GM08714 (cell line): ENCODE data around the gene PRDM1.

Experiments used
- H3K4me3 ChIP-seq: fragments of 200-500 bp; sonication (Bioruptor generic); 2 replicates; pipeline ENCODE4 v1.5.1; 2014; ENCODE audit warnings: mild to moderate bottlenecking, low read length, inconsistent platforms
- ZNF274 ChIP-seq: IDR thresholded peaks from 2 replicates; pipeline ENCODE4 v1.6.1; 2012; ENCODE audit warnings: mild to moderate bottlenecking, low read depth, low read length

The PRDM1 gene

DNA sequence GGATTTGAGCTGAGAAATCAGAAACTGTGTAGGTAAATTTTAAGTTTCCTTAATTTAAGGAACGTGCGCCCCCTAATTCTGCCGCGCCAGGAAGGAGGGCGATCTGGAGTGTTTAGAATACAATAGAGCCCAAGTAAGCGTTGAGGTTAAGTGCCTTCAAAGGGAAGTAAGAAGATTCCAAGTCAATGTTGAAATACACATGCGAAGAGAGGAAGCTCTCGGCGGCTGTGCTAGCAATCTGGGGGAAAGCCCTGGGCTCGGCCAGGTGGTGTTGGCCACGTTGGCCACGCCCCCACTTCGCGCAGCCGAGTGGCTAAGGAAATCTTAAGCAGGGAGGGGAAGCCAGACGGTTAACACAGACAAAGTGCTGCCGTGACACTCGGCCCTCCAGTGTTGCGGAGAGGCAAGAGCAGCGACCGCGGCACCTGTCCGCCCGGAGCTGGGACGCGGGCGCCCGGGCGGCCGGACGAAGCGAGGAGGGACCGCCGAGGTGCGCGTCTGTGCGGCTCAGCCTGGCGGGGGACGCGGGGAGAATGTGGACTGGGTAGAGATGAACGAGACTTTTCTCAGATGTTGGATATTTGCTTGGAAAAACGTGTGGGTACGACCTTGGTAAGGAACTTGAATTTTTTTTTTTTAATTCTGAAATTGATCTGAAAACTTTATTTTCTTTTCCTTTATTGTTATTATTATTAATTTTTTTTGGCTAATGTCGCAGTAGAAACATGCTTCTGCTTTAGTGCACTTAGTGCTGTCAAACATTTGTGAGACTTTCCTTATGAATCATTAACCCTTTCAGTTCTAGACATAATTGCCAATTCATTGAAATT lies at the start of gene PRDM1:
Gene PRDM1, plus strand, starts transcription at position 353 of the 830 bp plus-strand sequence. Its CDS starts 218 bp downstream, at position 571.
- peak within 1 kb of the TSS; percentile 87 for H3K4me3 ChIP-seq
- no peak for TF ChIP-seq ZNF274

DNA sequence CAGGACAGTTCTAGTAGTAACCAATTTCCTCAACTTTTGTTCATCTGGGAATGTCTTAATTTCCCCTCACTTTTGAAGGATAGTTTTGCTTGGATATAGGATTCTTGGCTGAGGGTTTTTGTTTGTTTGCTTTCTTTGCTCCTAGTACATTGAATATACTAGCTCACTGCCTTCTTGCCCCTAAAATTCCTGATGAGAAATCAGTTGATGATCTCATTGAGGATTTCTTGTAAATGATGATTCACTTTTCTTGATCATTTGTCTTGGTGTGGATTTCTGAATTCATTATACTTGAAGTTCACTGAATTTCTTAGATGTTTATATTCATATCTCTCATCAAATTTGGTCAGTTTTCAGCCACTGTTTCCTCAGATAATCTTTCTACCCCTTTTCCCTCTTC lies 49.1 kb upstream of the PRDM1 start:
- no peak overlapping the region for H3K4me3 ChIP-seq
- no peak for TF ChIP-seq ZNF274

DNA sequence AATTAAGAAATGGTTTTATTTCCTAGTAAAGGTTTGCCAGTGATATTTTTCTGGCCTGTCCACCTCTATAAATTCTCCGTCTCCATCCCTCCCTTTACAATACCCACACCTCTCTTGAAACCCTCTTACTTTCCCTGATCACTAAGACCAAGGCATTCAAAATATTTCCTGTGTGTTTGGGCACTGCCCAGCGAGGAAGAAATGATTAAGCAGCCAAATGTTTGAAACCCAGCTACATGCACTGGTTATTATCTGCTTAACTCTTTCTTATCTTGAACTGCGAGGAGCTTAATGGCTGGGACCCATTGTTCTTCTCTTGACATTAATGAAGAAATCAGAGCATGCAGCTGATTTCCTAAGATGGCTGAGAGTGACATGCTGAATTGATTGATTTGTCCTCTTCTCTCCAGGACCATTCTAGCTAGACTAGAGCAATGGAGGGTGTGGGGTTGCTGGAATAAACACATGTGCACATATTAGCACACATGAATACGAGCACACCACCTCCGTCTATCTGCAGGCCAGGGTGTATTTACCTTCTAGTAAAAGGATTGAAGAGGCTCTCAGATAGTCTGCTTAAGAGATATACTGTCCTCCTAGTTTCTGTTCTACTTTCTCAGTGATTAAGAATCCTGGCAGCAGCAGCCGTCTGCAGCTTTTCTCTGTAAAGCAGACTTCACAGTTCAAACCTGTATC lies 46.1 kb upstream of the PRDM1 start:
- no peak overlapping the region for H3K4me3 ChIP-seq
- TF ChIP-seq ZNF274 = no peak

DNA sequence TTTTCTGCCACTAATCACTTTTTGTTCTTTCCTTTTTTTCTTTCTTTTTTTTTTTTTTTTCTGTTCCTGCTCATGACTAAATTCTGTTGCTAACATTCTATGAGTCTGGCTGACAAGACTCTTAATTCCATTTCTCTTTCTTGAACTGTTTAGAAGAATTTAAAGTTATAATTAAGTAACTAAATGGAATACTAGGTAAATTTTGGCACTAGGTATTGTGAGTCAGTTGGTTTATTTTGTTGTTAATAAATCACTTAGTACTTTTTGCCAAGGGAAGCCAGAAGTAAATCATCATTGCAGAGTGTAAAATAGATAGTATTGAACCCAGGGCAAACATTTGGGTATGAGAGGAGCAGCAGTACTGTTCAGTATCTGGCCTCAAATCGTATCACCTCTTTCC lies 42.0 kb upstream of the PRDM1 start:
- TF ChIP-seq ZNF274 = no peak
- H3K4me3 ChIP-seq = no peak overlapping the region

DNA sequence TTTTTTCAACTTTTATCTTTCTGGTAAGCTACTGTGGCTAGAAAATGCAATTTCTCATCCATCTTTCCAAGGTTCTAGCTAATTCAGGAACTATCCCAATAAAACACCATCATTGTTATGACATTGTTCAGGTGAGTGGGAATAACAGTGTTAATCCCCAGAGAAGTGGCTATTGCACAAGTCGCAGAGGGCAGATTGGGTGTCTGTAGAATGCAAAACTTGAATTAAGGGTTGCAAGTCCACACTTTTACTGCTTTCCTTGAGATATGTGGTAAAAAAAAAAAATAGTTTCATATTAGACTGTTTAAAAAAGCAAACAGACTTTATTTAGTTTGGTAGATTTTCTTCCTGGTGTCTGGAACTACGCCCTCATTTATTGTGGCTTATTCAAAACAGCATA lies 41.1 kb upstream of the PRDM1 start:
- TF ChIP-seq ZNF274 = no peak
- no peak overlapping the region for H3K4me3 ChIP-seq

DNA sequence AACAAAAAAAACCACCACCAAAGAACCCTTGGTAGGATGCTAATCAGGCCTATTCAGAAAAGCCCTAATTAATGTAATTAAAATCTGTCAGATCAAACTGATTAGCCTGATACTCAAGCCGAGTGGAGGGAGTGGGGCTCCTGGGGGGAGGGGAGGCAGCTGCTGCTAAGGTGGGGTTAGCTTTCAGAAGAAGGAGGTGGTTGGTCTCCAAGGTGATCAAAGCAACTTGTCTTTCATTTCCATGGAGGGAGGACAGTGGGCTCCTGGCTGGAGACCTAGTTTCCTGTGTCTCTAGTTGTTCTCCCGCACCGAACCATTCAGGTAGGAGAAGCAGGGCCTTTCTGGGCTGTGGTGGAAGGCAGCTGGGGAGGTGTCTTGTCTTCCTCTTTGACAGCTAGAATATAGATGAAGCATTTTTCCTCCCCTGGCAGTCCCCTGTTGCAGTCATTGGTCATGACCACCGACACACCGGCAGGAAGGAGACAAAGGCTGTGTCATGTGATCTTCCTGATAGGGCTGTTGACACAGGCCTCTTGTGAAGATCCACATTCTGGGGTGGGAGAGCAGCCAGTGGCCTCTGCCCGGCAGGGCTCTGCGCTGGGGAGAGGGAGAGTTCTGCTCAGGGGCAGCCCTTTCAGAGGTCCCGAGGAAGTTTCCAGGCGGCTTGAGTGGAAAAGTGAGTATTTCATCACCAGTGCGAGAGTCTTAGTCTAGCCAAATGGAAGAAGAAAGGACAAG lies 39.9 kb upstream of the PRDM1 start:
- TF ChIP-seq ZNF274 = no peak
- no peak overlapping the region for H3K4me3 ChIP-seq

DNA sequence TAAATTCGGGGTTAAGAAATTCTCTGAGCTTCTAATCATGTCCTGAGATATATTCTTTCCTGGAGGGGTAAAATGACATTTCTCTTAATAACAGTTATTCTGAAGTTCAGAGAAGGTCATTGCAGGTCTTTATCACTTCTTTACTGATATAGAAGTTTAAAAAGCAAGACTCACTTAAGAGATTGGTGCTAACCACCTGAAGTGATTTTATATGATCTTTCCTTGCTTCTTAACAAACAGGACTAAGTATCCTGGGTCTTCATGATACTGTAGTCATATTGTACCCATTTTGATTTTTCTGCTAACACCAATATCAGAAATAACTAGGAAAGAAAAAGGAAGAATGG lies 39.3 kb upstream of the PRDM1 start:
- H3K4me3 ChIP-seq = no peak overlapping the region
- no peak for TF ChIP-seq ZNF274

DNA sequence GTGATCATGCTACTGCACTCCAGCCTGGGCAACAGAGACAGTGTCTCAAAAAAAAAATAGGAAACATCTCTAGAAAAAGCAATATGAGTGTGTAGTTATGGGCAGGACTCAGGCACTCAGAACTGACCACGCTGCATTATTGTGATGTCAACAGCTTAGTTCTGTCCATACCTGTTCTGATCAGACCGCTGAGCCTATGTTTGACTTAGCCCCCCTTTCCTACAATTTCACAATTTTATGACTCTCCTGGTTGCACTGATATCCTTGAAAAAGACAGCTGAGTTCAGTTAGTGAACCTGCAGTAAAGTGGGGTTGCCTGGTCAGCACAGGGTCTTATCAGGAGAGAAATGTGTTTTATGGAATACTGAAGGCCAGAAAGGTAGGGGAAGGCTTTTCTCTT lies 37.8 kb upstream of the PRDM1 start:
- H3K4me3 ChIP-seq = no peak overlapping the region
- no peak for TF ChIP-seq ZNF274

DNA sequence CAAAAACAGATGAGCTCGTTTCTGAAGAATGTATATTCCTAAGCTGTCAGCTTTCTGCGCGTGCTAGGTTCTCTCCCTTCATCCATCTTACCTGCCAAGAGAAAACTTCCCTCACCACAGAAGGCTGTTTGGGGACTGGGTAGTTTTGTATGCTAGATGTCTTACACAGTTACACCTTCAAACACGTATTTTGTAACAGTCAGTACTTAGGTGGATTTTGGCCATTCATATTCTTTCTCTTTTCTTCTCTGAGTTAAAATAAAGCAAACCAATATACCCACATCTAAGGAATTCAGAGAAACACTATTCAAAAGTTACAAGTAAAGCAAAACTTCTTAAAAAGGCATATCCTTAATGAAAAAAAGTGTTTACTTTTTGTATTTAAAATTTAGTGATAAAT lies 35.6 kb upstream of the PRDM1 start:
- no peak overlapping the region for H3K4me3 ChIP-seq
- TF ChIP-seq ZNF274 = no peak

DNA sequence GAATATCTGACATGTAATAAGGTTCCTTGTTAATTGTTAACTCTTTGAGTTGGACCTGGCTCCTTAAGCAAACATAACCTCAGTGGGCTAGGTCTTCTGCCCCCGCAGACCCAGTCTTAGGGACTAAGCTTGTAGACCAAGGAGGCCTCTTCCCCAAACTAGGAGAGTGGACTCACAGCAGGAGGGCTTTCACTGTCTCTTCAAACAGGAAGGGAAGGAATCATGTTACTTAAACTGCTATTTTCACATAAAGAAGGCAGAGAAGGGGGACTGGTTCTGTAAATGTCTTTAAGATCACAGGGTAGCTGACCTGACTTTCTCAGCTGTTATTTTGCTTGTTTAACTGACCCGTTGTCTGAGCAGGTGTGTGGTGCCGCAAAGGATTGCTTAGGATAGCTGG lies 34.9 kb upstream of the PRDM1 start:
- no peak overlapping the region for H3K4me3 ChIP-seq

DNA sequence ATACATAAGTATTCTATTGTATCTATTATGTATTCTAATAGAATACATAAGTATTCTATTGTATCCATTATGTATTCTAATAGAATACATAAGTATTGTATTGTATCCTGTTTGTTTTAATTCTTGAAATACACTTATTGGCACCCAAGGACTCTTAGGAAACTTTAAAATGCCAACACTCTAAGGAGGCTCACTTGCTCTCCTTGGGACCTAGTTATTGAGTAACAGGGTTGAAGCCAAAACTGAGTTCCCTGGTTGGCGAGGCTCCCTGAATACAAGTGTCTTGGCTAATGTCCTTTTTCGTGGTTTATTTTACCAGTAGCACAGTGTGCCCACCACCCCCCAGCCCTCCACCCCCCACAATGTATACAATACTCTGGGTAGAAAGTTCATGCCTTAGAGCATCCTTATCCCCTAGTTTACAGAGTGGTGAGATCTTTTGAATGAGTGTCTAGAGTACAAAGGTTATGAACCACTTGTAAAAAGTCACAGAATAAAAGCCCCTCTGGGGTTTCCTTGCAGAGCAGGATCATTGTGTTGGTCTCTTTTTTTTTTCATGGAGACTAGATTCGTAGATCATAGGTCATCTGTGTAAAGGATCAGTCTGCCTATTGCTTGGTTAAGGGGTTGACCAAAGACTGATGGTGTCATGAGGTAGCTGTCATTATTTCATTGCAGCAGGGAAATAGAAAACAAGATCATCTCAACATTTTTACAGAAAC lies 32.5 kb upstream of the PRDM1 start:
- no peak overlapping the region for H3K4me3 ChIP-seq
- TF ChIP-seq ZNF274 = no peak

More for the DNA sequence above, 34.9 kb upstream of the PRDM1 start:
- TF ChIP-seq ZNF274 = no peak

DNA sequence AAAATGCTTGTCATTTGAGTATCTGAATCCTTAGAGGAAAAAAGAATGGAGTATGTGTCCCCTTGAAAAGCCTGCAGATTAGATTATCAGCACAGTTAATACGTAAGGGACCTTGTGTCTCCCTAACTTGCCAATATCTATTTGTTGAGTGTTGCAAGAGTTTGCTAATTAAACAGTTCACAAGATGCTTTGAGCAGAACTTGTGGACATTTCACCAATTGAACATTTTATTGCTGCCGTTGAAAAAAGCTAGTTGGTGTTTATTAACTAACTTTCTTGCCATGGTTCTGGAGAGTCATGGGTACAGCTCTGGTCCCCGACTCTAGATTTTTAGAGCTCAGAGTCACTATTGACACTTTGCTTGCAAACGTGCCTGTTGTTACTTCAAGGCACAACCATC lies 30.6 kb upstream of the PRDM1 start:
- no peak overlapping the region for H3K4me3 ChIP-seq
- no peak for TF ChIP-seq ZNF274

DNA sequence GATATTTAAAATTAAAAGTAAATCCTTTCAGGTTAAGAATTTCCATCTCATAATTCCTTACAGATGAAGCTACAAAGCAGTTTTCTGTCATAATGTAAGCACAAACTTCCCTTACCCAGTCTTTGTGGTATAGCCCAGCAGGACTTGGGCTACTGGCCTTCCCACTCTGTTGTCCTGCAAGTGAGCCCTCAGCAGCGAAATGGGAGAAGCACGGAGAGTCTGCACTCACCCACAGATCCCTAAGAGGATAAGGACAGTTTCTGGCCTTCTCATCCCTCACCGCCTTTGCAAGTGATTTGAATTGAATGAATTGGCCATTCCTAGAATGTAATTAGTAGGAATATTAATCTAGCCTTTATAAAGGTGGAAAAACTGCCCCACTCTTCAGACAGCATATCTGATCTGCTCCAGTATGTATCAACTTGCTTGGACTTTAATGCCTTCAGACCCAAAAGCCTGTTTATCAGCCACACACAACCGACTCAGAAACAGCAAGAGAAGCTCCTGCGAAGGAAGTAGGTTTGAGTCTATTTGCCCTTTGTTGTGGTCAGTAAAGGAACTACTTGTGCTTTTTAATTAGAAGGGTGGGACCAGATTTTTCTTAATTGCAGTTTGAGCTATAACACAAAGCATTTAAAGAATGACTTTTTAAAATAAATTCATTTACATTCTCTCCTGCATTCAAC lies 29.9 kb upstream of the PRDM1 start:
- TF ChIP-seq ZNF274 = no peak

DNA sequence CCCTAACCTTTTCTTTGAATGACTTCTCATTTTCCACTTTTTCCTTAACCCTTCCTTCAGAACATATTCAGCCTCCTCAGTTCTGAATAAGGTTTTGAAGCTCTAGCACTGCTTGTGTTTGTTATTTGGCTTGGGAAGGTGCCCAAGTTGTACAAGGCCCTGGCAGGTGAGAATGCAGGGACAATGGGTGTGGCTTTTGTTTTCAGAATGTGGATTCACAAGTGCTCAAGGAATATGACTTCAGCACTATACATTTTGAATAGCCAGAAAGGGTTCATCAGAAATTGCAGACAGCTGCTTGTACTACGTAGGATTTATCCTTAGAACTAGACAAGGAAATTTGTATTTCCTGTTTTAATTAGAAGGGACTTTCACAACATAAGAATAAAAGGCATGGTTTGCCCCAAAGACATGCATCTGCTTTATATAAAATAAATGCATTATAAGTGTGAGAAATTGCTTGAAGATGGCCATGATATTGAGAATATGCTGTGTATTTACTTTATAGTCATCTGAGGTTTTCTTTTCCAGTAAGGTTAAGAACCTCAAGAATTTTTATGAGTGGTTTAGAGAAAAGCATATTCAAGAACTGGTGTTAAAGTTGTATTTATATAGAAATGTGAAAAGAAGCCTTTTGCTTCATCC lies 29.3 kb upstream of the PRDM1 start:
- TF ChIP-seq ZNF274 = no peak
- H3K4me3 ChIP-seq = no peak overlapping the region

More for the DNA sequence above, 29.9 kb upstream of the PRDM1 start:
- H3K4me3 ChIP-seq = no peak overlapping the region
